Measurements from ENCODE around the gene ALDOA.

The ALDOA gene

GRCh38 chr16:30046178-30046577, 19.4 kb upstream of the ALDOA start:
- DNase-seq: no peak

- DNase-seq: no peak
Observed at GRCh38 chr16:30046588-30046987, 19.0 kb upstream of the ALDOA start.

- no peak for DNase-seq
Observed at GRCh38 chr16:30049871-30050270, 15.7 kb upstream of the ALDOA start.

- no peak for DNase-seq
Observed at GRCh38 chr16:30051518-30051917, 14.0 kb upstream of the ALDOA start.

GRCh38 chr16:30052671-30053372, 12.7 kb upstream of the ALDOA start:
- DNase-seq: no peak

- DNase-seq: no peak
Observed at GRCh38 chr16:30053376-30054015, 12.1 kb upstream of the ALDOA start.

- DNase-seq: no peak
Observed at GRCh38 chr16:30054451-30054850, 11.1 kb upstream of the ALDOA start.

- DNase-seq: no peak
Observed at GRCh38 chr16:30054959-30055553, 10.5 kb upstream of the ALDOA start.

- DNase-seq: no peak
Observed at GRCh38 chr16:30060346-30060745, 5.2 kb upstream of the ALDOA start.

GRCh38 chr16:30060836-30061554, 4.6 kb upstream of the ALDOA start:
- DNase-seq: no peak

- no peak for DNase-seq
Observed at GRCh38 chr16:30063278-30063892, 2.2 kb upstream of the ALDOA start.

GRCh38 chr16:30063893-30064728, 1.4 kb upstream of the ALDOA start:
- DNase-seq: no peak

GRCh38 chr16:30064729-30065101, 845 bp upstream of the ALDOA start:
- DNase-seq: no peak

- DNase-seq: no peak
Observed at GRCh38 chr16:30065943-30066760, 592 bp downstream of the ALDOA start.

- DNase-seq: no peak
Observed at GRCh38 chr16:30066761-30067583, 1.4 kb downstream of the ALDOA start.

- no peak for DNase-seq
Observed at GRCh38 chr16:30067584-30067916, 2.0 kb downstream of the ALDOA start.

GRCh38 chr16:30068333-30068732, 2.8 kb downstream of the ALDOA start:
- DNase-seq: no peak

- DNase-seq: no peak
Observed at GRCh38 chr16:30068750-30069610, 3.4 kb downstream of the ALDOA start.

- no peak for DNase-seq
Observed at GRCh38 chr16:30069611-30070462, 4.3 kb downstream of the ALDOA start.

Measured in SIG-M5 (cell line).